HCT116 (cell line): ENCODE measurements around the gene LTC4S. TPM values are rescaled to one million over a fixed set of nuclear protein-coding genes. Genes with fewer than 3 reads are reported as not detected.

Experiments used
- ATAC-seq: fragments of 200-7000 bp; cut with Tn5 transposase; 2 replicates; pipeline ENCODE4 v1.9.1; 2020; ENCODE audit warnings: mild to moderate bottlenecking, moderate library complexity
- BruUV-seq: library from RNA; stranded (reverse); fragments of 400-500 nt; replicated peaks from 2 replicates; lab custom pipeline; 2021; lab: Mats Ljungman, UMichigan
- CTCF ChIA-PET: fragments of 300-600 bp; sonication (Branson Sonifier 250); formaldehyde crosslinking; loops from one replicate; lab custom pipeline; 2021; ENCODE audit warnings: antibody characterized with exemption; lab: Charles Lee
- POLR2A ChIA-PET: fragments of 300-600, 350-600 bp; sonication (Branson Sonifier 250); formaldehyde crosslinking; loops from one replicate; lab custom pipeline; 2021; ENCODE audit warnings: antibody characterized with exemption; lab: Charles Lee
- RAD21 ChIA-PET, 2 experiments: fragments of 300-600 bp; sonication (Branson Sonifier 250); formaldehyde crosslinking; loops; one replicate each; lab custom pipeline; 2023; ENCODE audit warnings: low total read pairs in 2 of 2; ENCODE audit not compliant: uncharacterized antibody in 2 of 2, unreplicated experiment in 2 of 2, low non-redundant PET in 1 of 2; lab: Charles Lee
- DNase-seq: peaks from one replicate; pipeline ENCODE4 v3.0.0-alpha.2; 2010; ENCODE audit warnings: low read depth, low spot score
- H2AFZ ChIP-seq: fragments of 200-600 bp; shearing (Covaris generic), sonication (generic); 2 replicates; pipeline ENCODE4 v1.6.1; 2017; ENCODE audit warnings: low read depth, mixed run types, mixed read lengths, antibody characterized with exemption, low read length; ENCODE audit not compliant: poor library complexity, severe bottlenecking
- H3K27ac ChIP-seq: 2 replicates; pipeline ENCODE4 v1.5.1; 2012; ENCODE audit warnings: low read depth, low read length
- H3K27me3 ChIP-seq: fragments of 200-600 bp; sonication (generic); 2 replicates; pipeline ENCODE4 v1.6.1; 2016; ENCODE audit warnings: mixed run types, low read length, mixed read lengths; ENCODE audit not compliant: insufficient read depth
- H3K36me3 ChIP-seq, 2 experiments: fragments of 200-500 bp in 1 of 2; fragments of 200-600 bp in 1 of 2; sonication (Bioruptor generic) in 1 of 2; sonication (generic) in 1 of 2; 2 replicates each; pipeline versions ENCODE4 v1.5.1 to v1.6.1; 2014 to 2016; ENCODE audit warnings: low read length in 2 of 2, inconsistent platforms in 1 of 2, mixed read lengths in 1 of 2, mixed run types in 1 of 2; ENCODE audit not compliant: insufficient read depth in 2 of 2, control insufficient read depth in 1 of 2
- H3K4me1 ChIP-seq, 2 experiments: fragments of 200-600 bp in 1 of 2; sonication (generic) in 1 of 2; 2 replicates each; pipeline versions ENCODE4 v1.5.1 to v1.6.1; 2012 to 2017; ENCODE audit warnings: low read length in 2 of 2, inconsistent platforms in 1 of 2, mild to moderate bottlenecking in 1 of 2, mixed read lengths in 1 of 2, mixed run types in 1 of 2, moderate library complexity in 1 of 2; ENCODE audit not compliant: insufficient read depth in 2 of 2, control insufficient read depth in 1 of 2
- H3K4me2 ChIP-seq: fragments of 200-600 bp; sonication (generic); 2 replicates; pipeline ENCODE4 v1.6.1; 2017; ENCODE audit warnings: mixed run types, low read length, mixed read lengths
- H3K4me3 ChIP-seq, 2 experiments: fragments of 200-600 bp in 1 of 2; sonication (generic) in 1 of 2; replicated peaks in 1 of 2; 2 replicates each; pipeline ENCODE4 v1.5.1; 2011 to 2016; ENCODE audit warnings: low read length in 2 of 2, control low read depth in 1 of 2, low read depth in 1 of 2, mild to moderate bottlenecking in 1 of 2, mixed read lengths in 1 of 2, mixed run types in 1 of 2
- H3K79me2 ChIP-seq: fragments of 200-600 bp; sonication (generic); 2 replicates; pipeline ENCODE4 v1.6.1; 2017; ENCODE audit warnings: mild to moderate bottlenecking, mixed run types, low read length, moderate library complexity, mixed read lengths; ENCODE audit not compliant: insufficient read depth
- H3K9ac ChIP-seq: fragments of 200-600 bp; sonication (generic); 2 replicates; pipeline ENCODE4 v1.6.1; 2016; ENCODE audit warnings: low read length, mixed read lengths
- H3K9me2 ChIP-seq: fragments of 200-600 bp; sonication (generic), shearing (Covaris generic); 2 replicates; pipeline ENCODE4 v1.6.1; 2017; ENCODE audit warnings: mixed run types, mild to moderate bottlenecking, moderate library complexity; ENCODE audit not compliant: insufficient read depth
- H3K9me3 ChIP-seq, 2 experiments: fragments of 200-500 bp in 1 of 2; fragments of 200-600 bp in 1 of 2; sonication (Bioruptor generic) in 1 of 2; sonication (generic) in 1 of 2; 2 replicates each; pipeline ENCODE4 v1.6.1; 2014 to 2017; ENCODE audit warnings: low read length in 2 of 2, mixed read lengths in 2 of 2, inconsistent platforms in 1 of 2, low read depth in 1 of 2, mild to moderate bottlenecking in 1 of 2, mixed run types in 1 of 2, moderate library complexity in 1 of 2; ENCODE audit not compliant: control insufficient read depth in 1 of 2, insufficient read depth in 1 of 2
- H4K20me1 ChIP-seq: fragments of 200-600 bp; sonication (generic), shearing (Covaris generic); 2 replicates; pipeline ENCODE4 v1.6.1; 2017; ENCODE audit warnings: mixed run types, mild to moderate bottlenecking, moderate library complexity; ENCODE audit not compliant: insufficient read depth
- CBX3 ChIP-seq: IDR thresholded peaks from 2 replicates; pipeline ENCODE4 v1.6.1; 2012; ENCODE audit warnings: low read depth
- CEBPB ChIP-seq: IDR thresholded peaks from 2 replicates; pipeline ENCODE4 v1.6.1; 2012; ENCODE audit warnings: low read depth
- EGR1 ChIP-seq: IDR thresholded peaks from 2 replicates; pipeline ENCODE4 v1.6.1; 2012; ENCODE audit warnings: low read depth
- ELF1 ChIP-seq: IDR thresholded peaks from 2 replicates; pipeline ENCODE4 v1.6.1; 2012; ENCODE audit warnings: low read depth, borderline replicate concordance
- EZH2 ChIP-seq: fragments of 200-600 bp; sonication (generic); IDR thresholded peaks from 2 replicates; pipeline ENCODE4 v1.6.1; 2017; ENCODE audit warnings: antibody characterized with exemption, mixed run types
- POLR2A ChIP-seq: IDR thresholded peaks from 2 replicates; pipeline ENCODE4 v1.7.0; 2011; ENCODE audit warnings: borderline replicate concordance; ENCODE audit not compliant: insufficient read depth, insufficient read length; ENCODE audit errors: extremely low read depth
- POLR2AphosphoS5 ChIP-seq: IDR thresholded peaks from 2 replicates; pipeline ENCODE4 v1.6.1; 2011; ENCODE audit warnings: mild to moderate bottlenecking, low read depth, low read length, moderate library complexity
- RAD21 ChIP-seq: IDR thresholded peaks from 2 replicates; pipeline ENCODE4 v1.6.1; 2012; ENCODE audit warnings: low read depth, mild to moderate bottlenecking
- SIN3A ChIP-seq: IDR thresholded peaks from 2 replicates; pipeline ENCODE4 v1.6.1; 2012; ENCODE audit warnings: low read depth
- SP1 ChIP-seq: IDR thresholded peaks from 2 replicates; pipeline ENCODE4 v1.6.1; 2012; ENCODE audit warnings: low read depth
- SRF ChIP-seq: IDR thresholded peaks from 2 replicates; pipeline ENCODE4 v1.6.1; 2012; ENCODE audit warnings: low read depth
- YY1 ChIP-seq: IDR thresholded peaks from 2 replicates; pipeline ENCODE4 v1.6.1; 2011; ENCODE audit warnings: low read length, low read depth, moderate library complexity, mild to moderate bottlenecking; ENCODE audit not compliant: insufficient replicate concordance; ENCODE audit errors: extremely low read depth
- ZFX ChIP-seq: fragments of 450-650 bp; IDR thresholded peaks from 2 replicates; pipeline ENCODE4 v1.6.1; 2017
- ZNF274 ChIP-seq: fragments of 200-500 bp; sonication (Bioruptor generic); IDR thresholded peaks from 2 replicates; pipeline ENCODE4 v1.6.1; 2014; ENCODE audit warnings: mild to moderate bottlenecking, low read depth, low read length, inconsistent platforms
- intact Hi-C: fragments of 100-400 bp; cut with micrococcal nuclease; formaldehyde crosslinking; loops from 2 replicates; pipeline ENCODE4 v1.10.0; 2022
- total RNA-seq: library from RNA; stranded (reverse); gene quantifications from one replicate; pipeline ENCODE4 v1.2.1, GENCODE V29; 2021; ENCODE audit not compliant: unreplicated experiment
- TF ChIP-seq, protein P1 (sequence below): IDR thresholded peaks from 2 replicates; pipeline ENCODE4 v1.6.1; 2012
- TF ChIP-seq, protein P2 (sequence below), 3 experiments: fragments of 200-600 bp in 1 of 3; sonication (generic) in 1 of 3; IDR thresholded peaks in 2 of 3; conservative IDR thresholded peaks in 1 of 3; 2 replicates each; pipeline ENCODE4 v1.5.1; 2012 to 2017; ENCODE audit warnings: low read depth in 2 of 3, low read length in 2 of 3, antibody characterized with exemption in 1 of 3, borderline replicate concordance in 1 of 3, control low read depth in 1 of 3, mild to moderate bottlenecking in 1 of 3, mixed read lengths in 1 of 3, mixed run types in 1 of 3, moderate library complexity in 1 of 3; ENCODE audit not compliant: insufficient read depth in 1 of 3
- TF ChIP-seq, protein P3 (sequence below): IDR thresholded peaks from 2 replicates; pipeline ENCODE4 v1.6.1; 2011; ENCODE audit warnings: mild to moderate bottlenecking, low read length, moderate library complexity; ENCODE audit not compliant: insufficient replicate concordance; ENCODE audit errors: extremely low read depth

The LTC4S gene
- total RNA-seq, 1 experiment from 2014 or later: 5.0 TPM

DNA sequence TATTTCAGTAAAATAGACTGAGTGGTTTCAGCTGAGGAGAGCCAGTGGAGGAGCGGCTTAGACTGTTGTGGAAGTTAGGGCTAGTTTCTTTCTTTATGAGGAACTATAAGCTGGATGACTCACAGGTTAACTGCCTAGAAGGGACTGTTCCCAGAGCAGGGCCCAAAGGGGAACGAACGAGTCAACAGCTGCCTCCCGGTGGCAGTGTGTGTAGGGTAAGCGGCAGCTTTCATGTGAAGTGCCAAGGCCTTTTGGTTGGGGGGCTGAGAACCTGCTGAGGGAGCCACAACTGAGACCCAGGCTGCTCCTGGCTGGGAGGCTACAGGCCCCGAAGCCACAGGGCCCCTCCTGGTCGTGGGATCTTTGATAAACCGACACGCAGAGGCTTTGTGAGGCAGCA, 33.9 kb downstream of the LTC4S start:
- CTCF ChIA-PET: no interaction called here
- RAD21 ChIA-PET: no interaction called here
- Histone ChIP-seq H3K4me2 (no peak overlapping the region), H4K20me1 (peaks cover 3% of the 10 kb centered on the region; the same call in 1 of the 2 replicates), H2AFZ (no peak overlapping the region), H3K4me3 (no peak overlapping the region), H3K9me3 (no peaks in the 10 kb centered on the region), H3K9me2 (no peaks in the 10 kb centered on the region), H3K36me3 (peaks cover 64 to 84% of the 10 kb centered on the region in 2 experiments), H3K4me1 (peaks cover 0 to 8% of the 10 kb centered on the region in 2 experiments; a peak in 2 of 4 replicates), H3K79me2 (peaks cover 78% of the 10 kb centered on the region), H3K27ac (no peak overlapping the region), H3K27me3 (no peaks in the 10 kb centered on the region), H3K9ac (no peak overlapping the region)
- POLR2A ChIA-PET: no interaction called here
- intact Hi-C loops: no loop called here
- ATAC-seq (peak; percentile 34; the same call in 1 of the 2 replicates), DNase-seq (no peak)
- BruUV-seq: no TSS peak
- TF ChIP-seq SRF (no peak), POLR2A (no peak), SIN3A (no peak), SP1 (no peak), ELF1 (no peak), POLR2AphosphoS5 (no peak), CEBPB (no peak), CBX3 (no peak), RAD21 (no peak), YY1 (no peak)
- TF ChIP-seq, protein P1, sequence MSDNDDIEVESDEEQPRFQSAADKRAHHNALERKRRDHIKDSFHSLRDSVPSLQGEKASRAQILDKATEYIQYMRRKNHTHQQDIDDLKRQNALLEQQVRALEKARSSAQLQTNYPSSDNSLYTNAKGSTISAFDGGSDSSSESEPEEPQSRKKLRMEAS: no peak

DNA sequence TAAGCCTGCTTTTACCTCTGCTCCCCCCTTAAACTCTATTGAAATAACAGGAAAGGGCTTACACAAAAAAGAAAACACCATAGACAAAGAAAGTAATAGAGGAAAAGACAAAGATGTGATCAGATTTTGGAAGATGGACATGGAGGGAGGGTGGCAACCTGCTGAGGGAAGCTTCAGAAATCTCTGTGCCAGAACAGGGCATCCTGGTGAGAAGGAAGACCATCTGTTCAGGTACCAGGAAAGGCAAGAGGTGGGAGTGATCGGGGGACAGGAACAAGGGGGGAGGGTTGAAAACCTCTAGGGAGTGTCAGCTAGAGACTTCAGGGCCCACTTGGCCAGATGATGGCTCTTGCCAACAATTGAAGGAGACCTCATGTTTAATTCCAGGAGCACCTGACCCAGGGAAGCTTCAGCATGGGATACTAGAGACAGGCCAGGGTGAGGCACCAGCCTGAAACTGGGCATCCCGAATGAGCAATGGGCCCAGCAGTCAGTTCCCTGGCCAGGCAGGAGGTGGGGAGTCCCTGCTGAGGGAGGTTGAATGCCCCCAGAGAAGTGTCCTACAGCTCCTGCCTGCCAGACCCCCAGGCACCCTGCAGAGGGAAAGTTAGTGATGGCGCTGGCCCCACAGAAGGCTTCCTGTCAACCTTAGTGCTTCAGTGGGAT, 35.1 kb downstream of the LTC4S start:
- BruUV-seq: no TSS peak
- H4K20me1 ChIP-seq: no peaks in the 10 kb centered on the region

More for the DNA sequence above, 35.1 kb downstream of the LTC4S start:
- peaks cover 0 to 5% of the 10 kb centered on the region in 2 experiments; a peak in 2 of 4 replicates for H3K4me1 ChIP-seq
- no peak for DNase-seq
- H3K4me3 ChIP-seq: no peak overlapping the region
- H3K4me2 ChIP-seq: no peak overlapping the region
- no peaks in the 10 kb centered on the region for H3K27me3 ChIP-seq
- no peaks in the 10 kb centered on the region for H3K9me3 ChIP-seq
- H3K27ac ChIP-seq: no peak overlapping the region
- TF ChIP-seq EGR1 (no peak), ELF1 (no peak), SRF (no peak), EZH2 (no peak), ZNF274 (no peak), POLR2AphosphoS5 (no peak), ZFX (no peak), CEBPB (no peak)
- TF ChIP-seq, protein P2, sequence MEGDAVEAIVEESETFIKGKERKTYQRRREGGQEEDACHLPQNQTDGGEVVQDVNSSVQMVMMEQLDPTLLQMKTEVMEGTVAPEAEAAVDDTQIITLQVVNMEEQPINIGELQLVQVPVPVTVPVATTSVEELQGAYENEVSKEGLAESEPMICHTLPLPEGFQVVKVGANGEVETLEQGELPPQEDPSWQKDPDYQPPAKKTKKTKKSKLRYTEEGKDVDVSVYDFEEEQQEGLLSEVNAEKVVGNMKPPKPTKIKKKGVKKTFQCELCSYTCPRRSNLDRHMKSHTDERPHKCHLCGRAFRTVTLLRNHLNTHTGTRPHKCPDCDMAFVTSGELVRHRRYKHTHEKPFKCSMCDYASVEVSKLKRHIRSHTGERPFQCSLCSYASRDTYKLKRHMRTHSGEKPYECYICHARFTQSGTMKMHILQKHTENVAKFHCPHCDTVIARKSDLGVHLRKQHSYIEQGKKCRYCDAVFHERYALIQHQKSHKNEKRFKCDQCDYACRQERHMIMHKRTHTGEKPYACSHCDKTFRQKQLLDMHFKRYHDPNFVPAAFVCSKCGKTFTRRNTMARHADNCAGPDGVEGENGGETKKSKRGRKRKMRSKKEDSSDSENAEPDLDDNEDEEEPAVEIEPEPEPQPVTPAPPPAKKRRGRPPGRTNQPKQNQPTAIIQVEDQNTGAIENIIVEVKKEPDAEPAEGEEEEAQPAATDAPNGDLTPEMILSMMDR (IDR thresholded peaks at IDR 0.05 in 2 of 3, conservative IDR thresholded peaks at IDR 0.05 in 1 of 3; ENCODE audit: borderline replicate concordance in 1 of 3, insufficient read depth in 1 of 3, low read depth in 2 of 3, low read length in 2 of 3): no peak
- TF ChIP-seq, protein P3, sequence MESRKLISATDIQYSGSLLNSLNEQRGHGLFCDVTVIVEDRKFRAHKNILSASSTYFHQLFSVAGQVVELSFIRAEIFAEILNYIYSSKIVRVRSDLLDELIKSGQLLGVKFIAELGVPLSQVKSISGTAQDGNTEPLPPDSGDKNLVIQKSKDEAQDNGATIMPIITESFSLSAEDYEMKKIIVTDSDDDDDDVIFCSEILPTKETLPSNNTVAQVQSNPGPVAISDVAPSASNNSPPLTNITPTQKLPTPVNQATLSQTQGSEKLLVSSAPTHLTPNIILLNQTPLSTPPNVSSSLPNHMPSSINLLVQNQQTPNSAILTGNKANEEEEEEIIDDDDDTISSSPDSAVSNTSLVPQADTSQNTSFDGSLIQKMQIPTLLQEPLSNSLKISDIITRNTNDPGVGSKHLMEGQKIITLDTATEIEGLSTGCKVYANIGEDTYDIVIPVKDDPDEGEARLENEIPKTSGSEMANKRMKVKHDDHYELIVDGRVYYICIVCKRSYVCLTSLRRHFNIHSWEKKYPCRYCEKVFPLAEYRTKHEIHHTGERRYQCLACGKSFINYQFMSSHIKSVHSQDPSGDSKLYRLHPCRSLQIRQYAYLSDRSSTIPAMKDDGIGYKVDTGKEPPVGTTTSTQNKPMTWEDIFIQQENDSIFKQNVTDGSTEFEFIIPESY: no peak
- peaks cover 68% of the 10 kb centered on the region for H3K79me2 ChIP-seq
- CTCF ChIA-PET: no interaction called here
- H2AFZ ChIP-seq: no peak overlapping the region
- no peak overlapping the region for H3K9ac ChIP-seq
- H3K36me3 ChIP-seq: peaks cover 65 to 84% of the 10 kb centered on the region in 2 experiments
- POLR2A ChIA-PET: no interaction called here
- no peaks in the 10 kb centered on the region for H3K9me2 ChIP-seq
- RAD21 ChIA-PET: no interaction called here
- intact Hi-C loops: no loop called here
- ATAC-seq: no peak
